ENCODE data around the gene ILK. TPM values are rescaled to one million over a fixed set of nuclear protein-coding genes. Genes with fewer than 3 reads are reported as not detected.

The ILK gene
- total RNA-seq, 1 experiment from 2014 or later, result 69.7 TPM

DNA sequence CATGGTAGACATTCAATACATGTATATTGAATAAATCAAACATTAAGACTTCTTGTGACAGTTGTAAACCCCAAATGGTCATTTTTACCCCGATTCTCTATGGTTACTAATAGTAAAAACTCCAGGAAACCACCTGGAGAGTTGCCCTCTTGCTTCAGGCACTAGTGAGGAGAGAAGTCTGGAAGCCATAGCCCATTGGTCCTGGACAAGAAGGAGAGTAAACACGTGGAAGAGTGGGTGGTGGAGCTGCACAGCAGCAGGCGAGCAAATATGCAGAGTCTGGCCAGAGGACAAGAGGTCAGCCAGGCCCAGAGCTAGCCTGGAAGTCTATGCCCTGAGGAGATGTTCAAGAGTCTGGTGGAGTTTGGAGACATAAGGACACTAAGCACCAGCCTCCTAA is 34.3 kb downstream of the ILK start:
- H4K20me1 ChIP-seq (ENCODE audit: insufficient read depth), result no peaks in the 10 kb centered on the region
- ChIA-PET POLR2A (ENCODE audit: unreplicated experiment) (no interaction called here), CTCF (no interaction called here)
- TF ChIP-seq EZH2 (IDR thresholded peaks at IDR 0.05; ENCODE audit: low read depth), result no peak
- no peak for TF ChIP-seq CTCF (conservative IDR thresholded peaks at IDR 0.05)
- no peaks in the 10 kb centered on the region for H3K79me2 ChIP-seq (ENCODE audit: low read depth)
- intact Hi-C loops (cut with micrococcal nuclease; ENCODE audit: unreplicated experiment), result no loop called here
- H3K27ac ChIP-seq, result no peak overlapping the region
- H3K9me3 ChIP-seq (ENCODE audit: insufficient read depth, low read depth), result no peaks in the 10 kb centered on the region
- H2AFZ ChIP-seq, result no peak overlapping the region
- no peaks in the 10 kb centered on the region for H3K36me3 ChIP-seq (ENCODE audit: low read depth)
- no peak overlapping the region for H3K4me2 ChIP-seq
- H3K9me2 ChIP-seq (ENCODE audit: insufficient read depth), result no peaks in the 10 kb centered on the region
- H3F3A ChIP-seq (ENCODE audit: insufficient read depth, low read depth), result no peaks in the 10 kb centered on the region
- H3K27me3 ChIP-seq (ENCODE audit: insufficient read depth, low read depth), result no peaks in the 10 kb centered on the region
- no peaks in the 10 kb centered on the region; the same call in 1 of the 2 replicates for H3K4me1 ChIP-seq (replicated peaks; ENCODE audit: insufficient read depth)
- no peak overlapping the region for H3K4me3 ChIP-seq
- peak in 1 of 2 experiments; percentile 11 for DNase-seq
- BruUV-seq (replicated peaks), result no TSS peak

DNA sequence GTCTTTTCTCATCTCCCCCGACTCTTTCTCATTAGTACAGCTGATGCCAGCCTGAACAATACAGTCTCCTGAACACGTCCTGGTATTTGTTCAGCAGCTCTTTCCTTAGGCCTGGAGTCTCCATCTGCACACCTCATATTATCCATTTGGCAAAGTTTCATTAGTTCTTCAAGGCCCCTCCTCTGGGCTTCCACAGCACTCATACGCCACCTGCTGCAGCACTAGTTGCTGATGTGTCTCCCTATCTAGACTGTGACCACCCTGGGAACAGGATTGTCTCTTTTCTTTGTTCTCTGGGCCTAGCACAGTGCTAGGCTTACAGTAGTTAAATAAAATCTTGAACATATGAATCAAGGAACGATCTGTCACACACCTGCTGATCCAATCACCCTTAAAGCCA is 34.9 kb downstream of the ILK start:
- Histone ChIP-seq H3K4me2 (no peak overlapping the region), H3K27me3 (ENCODE audit: insufficient read depth, low read depth) (no peaks in the 10 kb centered on the region), H3K4me3 (no peak overlapping the region), H3K9me3 (ENCODE audit: insufficient read depth, low read depth) (no peaks in the 10 kb centered on the region), H3K27ac (no peak overlapping the region), H3K4me1 (replicated peaks; ENCODE audit: insufficient read depth) (no peaks in the 10 kb centered on the region; the same call in 1 of the 2 replicates), H3K9me2 (ENCODE audit: insufficient read depth) (no peaks in the 10 kb centered on the region), H4K20me1 (ENCODE audit: insufficient read depth) (no peaks in the 10 kb centered on the region), H3K79me2 (ENCODE audit: low read depth) (no peaks in the 10 kb centered on the region), H3F3A (ENCODE audit: insufficient read depth, low read depth) (no peaks in the 10 kb centered on the region), H2AFZ (no peak overlapping the region), H3K36me3 (ENCODE audit: low read depth) (no peaks in the 10 kb centered on the region)
- no peak for TF ChIP-seq EZH2 (IDR thresholded peaks at IDR 0.05; ENCODE audit: low read depth)
- CTCF ChIA-PET, result no interaction called here
- DNase-seq, result no peak
- POLR2A ChIA-PET (ENCODE audit: unreplicated experiment), result interaction anchor here (0.6 kb wide), 1 partner anchor 11 kb away, joined by 11 read pairs; no protein-coding TSS in a partner anchor
- intact Hi-C loops (cut with micrococcal nuclease; ENCODE audit: unreplicated experiment), result no loop called here
- BruUV-seq (replicated peaks), result no TSS peak

- Histone ChIP-seq H3F3A (ENCODE audit: insufficient read depth, low read depth) (no peaks in the 10 kb centered on the region), H3K4me3 (no peak overlapping the region), H3K27me3 (ENCODE audit: insufficient read depth, low read depth) (no peaks in the 10 kb centered on the region), H3K27ac (no peak overlapping the region), H2AFZ (no peak overlapping the region), H3K4me2 (no peak overlapping the region), H3K36me3 (ENCODE audit: low read depth) (no peaks in the 10 kb centered on the region), H4K20me1 (ENCODE audit: insufficient read depth) (no peaks in the 10 kb centered on the region), H3K4me1 (replicated peaks; ENCODE audit: insufficient read depth) (no peaks in the 10 kb centered on the region; the same call in 1 of the 2 replicates), H3K9me3 (ENCODE audit: insufficient read depth, low read depth) (no peaks in the 10 kb centered on the region), H3K9me2 (ENCODE audit: insufficient read depth) (no peaks in the 10 kb centered on the region), H3K79me2 (ENCODE audit: low read depth) (no peaks in the 10 kb centered on the region)
- ChIA-PET CTCF (no interaction called here), POLR2A (ENCODE audit: unreplicated experiment) (no interaction called here)
- TF ChIP-seq CTCF (conservative IDR thresholded peaks at IDR 0.05) (no peak), EZH2 (IDR thresholded peaks at IDR 0.05; ENCODE audit: low read depth) (no peak)
- no TSS peak for BruUV-seq (replicated peaks)
- no peak for DNase-seq
- intact Hi-C loops (cut with micrococcal nuclease; ENCODE audit: unreplicated experiment), result no loop called here
Measured at GRCh38 chr11:6640036-6640984, 36.7 kb downstream of the ILK start.

Data from PC-9 (cell line).